NCI-H526 (cell line): ENCODE measurements around the gene WDR49.
"Not testable (repeated sequence)": the region's sequence is repeated elsewhere in the genome, so short reads cannot be mapped to it uniquely, and the experiment has no call there.

Experiments used
- DNase-seq, 2 experiments: peaks; one replicate each; lab custom pipeline; 2025; lab: John Stamatoyannopoulos, UW

Gene WDR49

GRCh38 chr3:167614196-167614595 lies 39.5 kb downstream of the WDR49 start:
- DNase-seq, result not testable (repeated sequence)

DNA sequence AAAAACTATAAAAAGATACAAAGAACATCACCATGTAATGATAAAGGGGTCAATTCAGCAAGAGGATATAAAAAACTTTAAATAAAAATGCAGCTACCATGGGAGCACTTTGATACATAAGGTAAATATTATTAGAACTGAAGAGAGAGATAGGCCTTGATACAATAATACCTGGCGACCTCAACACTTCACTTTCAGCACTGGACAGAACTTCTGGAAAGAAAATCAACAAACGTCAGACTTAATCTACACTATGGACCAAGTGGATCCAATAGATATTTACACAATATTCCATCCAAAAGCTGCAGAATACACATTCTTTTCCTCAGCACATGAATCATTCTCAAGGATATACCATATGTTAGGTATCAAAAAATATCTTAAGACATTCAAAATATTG lies 42.0 kb downstream of the WDR49 start:
- DNase-seq, result no peak

DNA sequence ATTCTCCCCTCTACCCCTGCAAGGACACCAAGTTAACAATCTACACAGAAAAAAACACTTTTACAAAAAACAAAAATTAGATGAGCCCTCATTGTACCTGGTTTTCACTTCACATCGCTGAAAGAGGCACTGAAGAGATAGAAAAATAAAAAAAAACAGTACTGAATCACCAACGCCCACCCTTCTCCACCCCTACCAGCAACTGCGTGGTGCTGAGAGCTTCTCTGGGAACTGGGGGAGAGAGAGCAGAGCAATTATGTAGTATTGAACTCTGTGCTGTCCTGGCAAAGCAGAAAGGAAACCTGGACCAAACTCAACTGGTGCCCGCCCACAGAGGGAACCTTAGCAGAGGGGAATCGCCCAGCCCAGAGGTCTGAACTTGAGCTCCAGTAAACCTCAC lies 44.6 kb downstream of the WDR49 start:
- no peak for DNase-seq

DNA sequence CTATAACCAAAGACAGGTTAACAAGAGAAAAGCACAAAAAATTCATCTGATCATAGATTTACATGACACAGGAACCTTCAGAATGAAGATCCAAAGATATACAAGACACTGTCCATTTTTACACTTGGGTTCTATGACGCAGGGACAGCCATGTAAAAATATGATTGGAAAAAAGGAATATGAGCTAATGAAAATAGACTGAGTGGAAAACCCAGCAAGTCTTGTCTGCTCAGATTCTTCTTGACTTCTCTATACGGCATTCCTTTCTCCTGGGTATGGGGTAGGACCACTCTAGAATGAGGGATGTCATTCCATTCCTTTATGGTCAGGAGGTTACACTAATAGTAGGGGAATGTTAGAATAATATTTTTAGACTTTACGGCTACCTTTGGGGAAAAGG lies 46.9 kb downstream of the WDR49 start:
- DNase-seq, result no peak

DNA sequence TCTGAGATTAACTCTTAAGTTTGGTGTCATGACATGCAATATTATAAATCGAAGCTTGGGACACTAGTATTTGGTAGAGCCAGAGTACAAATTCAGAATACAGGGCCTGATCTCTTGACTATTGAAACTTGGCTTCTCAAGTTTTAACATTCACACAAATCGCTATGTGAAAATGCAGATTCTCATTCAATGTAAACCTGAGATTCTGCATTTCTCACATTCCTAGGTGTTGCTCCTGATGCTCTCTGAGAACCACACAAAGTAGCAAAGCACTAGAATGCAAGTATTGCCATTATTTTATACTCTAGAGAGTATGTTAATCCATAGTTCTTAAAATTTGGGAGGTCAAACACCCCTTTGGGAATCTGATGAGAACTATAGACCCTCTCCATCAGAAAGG lies 47.9 kb downstream of the WDR49 start:
- DNase-seq, result no peak

GRCh38 chr3:167602041-167602440 lies 51.7 kb downstream of the WDR49 start:
- no peak for DNase-seq

DNA sequence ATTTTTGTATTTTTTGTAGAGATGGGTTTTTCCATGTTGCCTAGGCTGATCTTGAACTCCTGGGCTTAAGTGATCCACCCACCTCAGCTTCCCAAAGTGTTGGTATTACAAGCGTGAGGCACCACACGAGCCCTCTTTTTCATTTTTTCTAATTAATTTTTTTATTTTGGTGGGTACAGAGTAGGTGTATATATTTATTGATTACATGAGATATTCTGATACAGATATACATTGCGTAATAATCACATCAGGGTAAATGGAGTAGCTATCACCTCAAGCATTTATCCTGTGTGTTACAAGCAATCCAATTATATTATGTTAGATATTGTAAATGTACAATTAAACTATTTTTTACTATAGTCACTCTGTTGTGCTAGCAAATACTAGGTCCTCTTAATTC lies 66.1 kb downstream of the WDR49 start:
- no peak for DNase-seq

DNA sequence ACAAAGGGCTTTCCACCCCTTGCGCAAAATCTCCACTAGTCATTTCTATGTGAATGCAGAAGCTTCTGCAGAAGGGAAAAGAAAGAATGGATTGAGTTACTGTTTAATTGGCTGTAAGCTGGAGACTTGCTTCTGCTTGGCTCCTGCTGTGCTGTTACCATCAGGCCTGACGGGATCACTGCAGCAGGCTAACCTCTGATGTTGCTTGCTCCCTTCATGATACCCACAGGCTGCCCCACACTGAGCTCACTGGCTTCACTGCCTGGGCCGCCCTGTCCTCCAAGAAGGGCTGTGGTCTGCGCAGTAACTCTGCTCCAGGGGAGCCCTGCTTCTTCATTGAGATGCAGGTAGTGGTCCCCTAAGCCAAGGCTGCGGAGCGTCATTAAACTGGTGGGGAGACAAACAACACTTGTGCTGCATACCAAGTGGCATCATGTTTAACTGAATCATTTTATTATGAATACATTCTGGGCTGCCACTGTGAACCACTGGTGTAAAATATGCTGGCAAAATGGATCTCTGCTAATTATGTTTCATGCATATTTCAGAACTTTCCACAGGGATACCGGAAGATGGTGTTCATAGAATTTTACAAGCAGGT lies 78.6 kb downstream of the WDR49 start:
- DNase-seq, result no peak

GRCh38 chr3:167572991-167573390 lies 80.8 kb downstream of the WDR49 start:
- no peak for DNase-seq

GRCh38 chr3:167568634-167569033 lies 85.1 kb downstream of the WDR49 start:
- DNase-seq, result no peak

DNA sequence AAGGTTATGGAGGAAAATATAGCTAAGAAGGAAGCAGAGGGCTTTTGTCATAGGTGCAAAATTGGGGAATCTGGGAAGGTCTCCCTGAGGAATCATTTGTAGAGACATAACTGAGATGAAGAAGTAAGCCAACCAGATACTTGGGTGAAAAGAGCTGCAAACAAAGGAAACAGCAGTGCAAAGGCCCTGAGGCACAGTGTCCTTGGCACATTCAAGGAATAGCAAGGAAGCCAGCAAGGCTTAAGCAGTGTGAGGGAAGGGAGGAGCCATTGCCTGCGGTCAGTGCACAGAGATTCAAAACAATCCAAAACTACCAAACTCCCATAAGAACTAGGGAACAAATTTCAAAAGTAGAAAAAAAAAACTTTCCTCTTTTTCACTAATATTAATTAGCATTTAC lies 88.3 kb downstream of the WDR49 start:
- no peak for DNase-seq

DNA sequence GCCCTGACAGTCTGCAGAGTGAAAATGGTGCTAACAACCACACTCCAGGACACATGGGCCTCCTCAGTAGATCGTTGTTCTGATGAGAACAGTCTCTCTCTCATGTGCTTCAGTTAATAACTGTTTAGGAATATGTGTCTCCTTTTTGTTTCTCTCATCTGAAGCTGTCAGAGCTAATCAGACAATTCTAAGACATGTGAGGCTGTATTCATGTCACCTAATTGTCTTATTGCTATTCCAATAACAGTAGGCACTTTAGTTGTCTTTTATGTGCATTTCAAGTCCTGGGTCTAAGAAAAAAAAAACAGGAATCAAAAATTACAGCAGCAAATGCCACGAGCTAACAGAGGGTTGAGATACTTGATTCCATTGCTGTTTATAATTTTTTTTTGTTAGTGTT lies 89.1 kb downstream of the WDR49 start:
- DNase-seq, result no peak

- DNase-seq, result peak; percentile 22 to 53
Measured at GRCh38 chr3:167559924-167560323, 93.8 kb downstream of the WDR49 start.

DNA sequence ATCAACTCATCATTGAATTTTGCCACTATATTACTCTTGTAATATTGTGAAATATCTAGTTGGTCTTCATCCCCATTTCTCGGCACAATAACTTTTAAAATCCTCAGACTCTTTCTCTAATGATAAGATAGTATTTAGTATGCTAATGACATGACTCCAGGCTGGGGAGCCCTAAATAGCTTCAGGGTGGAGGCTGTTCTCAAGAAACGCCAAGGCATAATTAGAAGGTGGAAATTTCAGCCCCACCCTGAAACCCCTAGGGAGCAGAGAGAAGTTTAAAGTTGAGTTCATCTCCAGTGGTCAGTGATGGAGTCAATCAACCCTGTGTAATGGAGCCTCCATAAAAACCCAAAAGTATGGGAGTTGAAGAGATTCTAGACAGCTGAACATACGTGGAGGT lies 98.8 kb downstream of the WDR49 start:
- DNase-seq, result no peak

- no peak for DNase-seq
Measured at GRCh38 chr3:167538081-167538480, 115.7 kb downstream of the WDR49 start.

GRCh38 chr3:167521006-167521355 lies 132.8 kb downstream of the WDR49 start:
- no peak for DNase-seq

DNA sequence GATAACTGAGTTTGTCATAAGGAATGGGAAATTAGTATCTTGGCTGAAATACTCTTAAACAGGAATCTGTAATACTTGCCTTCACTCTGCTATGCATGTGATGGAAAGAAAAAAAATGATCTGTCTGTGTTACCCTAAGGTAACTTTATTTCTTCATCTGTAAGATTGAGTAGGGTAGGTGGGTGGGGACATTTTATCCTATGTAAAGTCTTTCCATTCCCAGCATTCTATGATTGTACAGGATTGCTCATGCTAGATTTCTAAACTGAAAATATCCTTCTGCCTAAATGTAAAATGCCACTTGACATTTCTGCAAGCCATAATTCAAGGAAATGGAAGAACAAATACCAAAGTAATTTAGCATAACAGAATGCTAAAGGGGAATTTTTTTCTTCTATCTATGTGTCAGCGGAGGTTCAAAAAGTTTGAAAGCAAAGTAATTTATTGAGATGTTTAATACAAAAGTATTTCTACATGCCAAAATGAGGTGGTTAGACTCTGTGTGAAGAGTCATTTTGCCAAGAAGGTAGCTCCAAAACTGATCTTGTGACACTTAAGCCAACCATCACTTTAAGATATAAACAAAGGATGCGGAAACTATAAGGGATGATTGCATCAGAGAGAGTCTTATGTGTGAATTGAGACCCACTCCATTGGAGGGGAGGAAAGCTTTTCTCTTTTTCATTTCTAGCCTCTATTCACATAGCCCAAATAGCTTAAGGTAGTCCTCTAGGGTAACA lies 133.3 kb downstream of the WDR49 start:
- DNase-seq, result no peak

DNA sequence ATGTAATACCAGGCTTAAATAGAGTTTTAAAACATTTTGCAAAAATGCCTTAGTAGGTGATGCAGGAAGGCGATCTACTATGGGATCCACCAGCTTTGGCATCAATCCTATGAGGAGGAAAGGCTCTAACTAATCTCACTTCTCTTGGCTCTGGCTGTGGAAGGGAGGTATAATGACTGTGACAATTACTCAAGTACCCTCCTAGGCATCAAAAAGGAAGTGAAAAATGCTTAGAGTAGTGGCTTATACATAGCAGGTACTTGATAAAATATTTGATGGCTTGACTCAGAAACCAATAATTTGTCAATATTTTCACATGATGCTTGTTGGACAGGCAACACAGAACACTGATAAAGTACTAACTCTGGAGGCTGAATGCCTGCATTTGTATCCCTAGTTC lies 145.8 kb downstream of the WDR49 start:
- no peak for DNase-seq

GRCh38 chr3:167502401-167502800 lies 151.3 kb downstream of the WDR49 start:
- no peak for DNase-seq

DNA sequence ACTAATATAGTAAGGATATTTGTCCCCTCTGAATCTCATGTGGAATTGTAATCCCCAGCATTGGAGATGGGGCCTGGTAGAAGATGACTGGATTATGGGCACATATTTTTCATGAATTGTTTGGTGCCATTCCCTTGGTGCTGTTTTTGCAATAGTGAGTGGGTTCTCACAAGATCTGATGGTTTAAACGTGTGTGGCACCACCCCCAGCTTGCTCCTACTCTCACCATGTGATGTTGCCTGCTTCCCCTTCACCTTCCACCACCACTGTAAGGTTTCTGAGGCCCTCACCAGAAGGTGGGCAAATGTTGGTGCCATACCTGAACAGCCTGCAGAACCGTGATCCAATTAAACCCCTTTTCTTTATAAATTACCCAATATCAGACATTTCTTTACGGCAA lies 151.8 kb downstream of the WDR49 start:
- DNase-seq, result no peak

DNA sequence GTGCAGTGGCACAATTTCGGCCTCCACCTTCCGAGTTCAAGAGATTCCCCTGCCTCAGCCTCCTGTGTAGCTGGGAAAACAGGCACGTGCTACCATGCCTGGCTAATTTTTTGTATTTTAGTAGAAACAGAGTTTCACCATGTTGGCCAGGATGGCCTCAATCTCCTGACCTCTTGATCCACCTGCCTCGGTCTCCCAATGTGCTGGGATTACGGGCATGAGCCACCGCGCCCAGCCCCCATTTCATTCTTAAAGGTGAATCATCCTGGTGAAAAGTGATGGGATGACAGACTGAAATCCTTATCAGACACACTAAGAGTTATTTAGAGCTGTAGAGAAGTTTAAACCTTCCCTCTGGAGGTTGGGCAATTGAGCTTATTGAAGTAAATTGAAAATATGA lies 155.8 kb downstream of the WDR49 start:
- no peak for DNase-seq

- peak in 1 of 2 experiments; percentile 2 for DNase-seq
Measured at GRCh38 chr3:167493244-167493643, 160.5 kb downstream of the WDR49 start.

- DNase-seq, result no peak
Measured at GRCh38 chr3:167491621-167492020, 162.1 kb downstream of the WDR49 start.

DNA sequence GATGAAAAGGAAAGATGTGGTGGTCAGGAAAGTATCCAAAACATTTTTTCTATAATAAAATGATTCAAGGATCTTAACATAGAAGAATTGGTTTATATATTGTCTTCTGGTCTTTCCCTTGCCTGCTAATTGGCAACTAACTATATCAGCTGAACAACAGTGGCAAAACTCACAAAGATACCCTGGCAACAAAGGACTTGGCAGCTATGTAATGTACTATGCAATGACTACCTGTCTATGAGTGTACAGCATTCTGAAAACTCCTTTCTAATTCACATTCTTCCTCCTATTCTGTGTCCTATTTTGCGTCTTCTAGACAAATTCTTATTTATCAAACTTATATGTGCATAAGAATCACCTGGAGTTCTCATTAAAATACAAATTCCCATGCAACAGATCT lies 164.2 kb downstream of the WDR49 start:
- DNase-seq, result no peak
